Fibroblast of lung (primary cell): ENCODE data around the gene KCNH2. TPM values are rescaled to one million over a fixed set of nuclear protein-coding genes. Genes with fewer than 3 reads are reported as not detected.

ENCODE experiments used
- DNase-seq, 2 donors: peaks; one replicate each; pipeline versions ENCODE4 v3.0.0 to v3.0.0-alpha.2; 2010; ENCODE audit warnings: low read depth in 2 of 2
- H2AFZ ChIP-seq: 2 replicates; pipeline ENCODE4 v1.5.1; 2012; ENCODE audit warnings: low read length, control low read depth, inconsistent platforms
- H3K27ac ChIP-seq: 2 replicates; pipeline ENCODE4 v1.5.1; 2011; ENCODE audit warnings: low read length, control low read depth; ENCODE audit not compliant: insufficient read depth
- H3K27me3 ChIP-seq: 2 replicates; pipeline ENCODE4 v1.5.1; 2011; ENCODE audit warnings: mild to moderate bottlenecking, low read length; ENCODE audit not compliant: control insufficient read depth, insufficient read depth
- H3K36me3 ChIP-seq: 2 replicates; pipeline ENCODE4 v1.5.1; 2011; ENCODE audit warnings: low read length; ENCODE audit not compliant: control insufficient read depth, insufficient read depth
- H3K4me1 ChIP-seq: 2 replicates; pipeline ENCODE4 v1.5.1; 2011; ENCODE audit warnings: low read length; ENCODE audit not compliant: control insufficient read depth, insufficient read depth; ENCODE audit errors: extremely low read depth
- H3K4me2 ChIP-seq: 2 replicates; pipeline ENCODE4 v1.5.1; 2011; ENCODE audit warnings: low read length, control low read depth; ENCODE audit not compliant: insufficient read depth; ENCODE audit errors: extremely low read depth
- H3K4me3 ChIP-seq, 4 experiments: fragments of 200-600 bp in 1 of 4; sonication (generic) in 1 of 4; replicated peaks in 1 of 4; 2 replicates each; pipeline ENCODE4 v1.5.1; 2011 to 2016; ENCODE audit warnings: low read length in 4 of 4, low read depth in 3 of 4, mild to moderate bottlenecking in 3 of 4, control low read depth in 2 of 4, inconsistent platforms in 1 of 4, mixed read lengths in 1 of 4; ENCODE audit not compliant: insufficient read depth in 1 of 4; ENCODE audit errors: control extremely low read depth in 1 of 4
- H3K79me2 ChIP-seq: 2 replicates; pipeline ENCODE4 v1.5.1; 2012; ENCODE audit warnings: mild to moderate bottlenecking, low read length, inconsistent platforms; ENCODE audit not compliant: control insufficient read depth, insufficient read depth
- H3K9ac ChIP-seq: 2 replicates; pipeline ENCODE4 v1.5.1; 2011; ENCODE audit warnings: mild to moderate bottlenecking, low read length, control low read depth; ENCODE audit not compliant: insufficient read depth
- H3K9me3 ChIP-seq: 2 replicates; pipeline ENCODE4 v1.5.1; 2012; ENCODE audit warnings: low read depth, low read length; ENCODE audit not compliant: control insufficient read depth, insufficient read depth
- H4K20me1 ChIP-seq: 2 replicates; pipeline ENCODE4 v1.5.1; 2011; ENCODE audit warnings: low read length; ENCODE audit not compliant: control insufficient read depth, insufficient read depth; ENCODE audit errors: extremely low read depth
- EZH2 ChIP-seq: IDR thresholded peaks from 2 replicates; pipeline ENCODE4 v1.5.1; 2012; ENCODE audit warnings: low read length, control low read depth, mild to moderate bottlenecking; ENCODE audit errors: missing control alignments
- polyA plus RNA-seq, 2 donors: library from polyadenylated mRNA; depleted of rRNA in 1 of 2; stranded (reverse) in 1 of 2; unstranded in 1 of 2; fragments of >200 nt; gene quantifications; 2 replicates each; pipeline ENCODE4 v1.2.1, GENCODE V29; 2011 to 2012; ENCODE audit warnings: missing spikeins in 1 of 2
- total RNA-seq: library from RNA; depleted of rRNA; stranded (reverse); fragments of >200 nt; gene quantifications from 2 replicates; pipeline ENCODE4 v1.2.1, GENCODE V29; 2014
- TF ChIP-seq, protein P1 (sequence below), 2 donors: IDR thresholded peaks in 1 of 2; conservative IDR thresholded peaks in 1 of 2; 1 replicate in 1 of 2; 2 replicates in 1 of 2; pipeline ENCODE4 v1.5.1; 2011 to 2012; ENCODE audit warnings: low read length in 2 of 2, control low read depth in 1 of 2, inconsistent platforms in 1 of 2, low read depth in 1 of 2, mild to moderate bottlenecking in 1 of 2

KCNH2 gene
- total and polyA plus RNA-seq, 2 donors (not counting 1 experiment from before 2014, with no cell fraction given) = 0.15 to 6.1 TPM

DNA sequence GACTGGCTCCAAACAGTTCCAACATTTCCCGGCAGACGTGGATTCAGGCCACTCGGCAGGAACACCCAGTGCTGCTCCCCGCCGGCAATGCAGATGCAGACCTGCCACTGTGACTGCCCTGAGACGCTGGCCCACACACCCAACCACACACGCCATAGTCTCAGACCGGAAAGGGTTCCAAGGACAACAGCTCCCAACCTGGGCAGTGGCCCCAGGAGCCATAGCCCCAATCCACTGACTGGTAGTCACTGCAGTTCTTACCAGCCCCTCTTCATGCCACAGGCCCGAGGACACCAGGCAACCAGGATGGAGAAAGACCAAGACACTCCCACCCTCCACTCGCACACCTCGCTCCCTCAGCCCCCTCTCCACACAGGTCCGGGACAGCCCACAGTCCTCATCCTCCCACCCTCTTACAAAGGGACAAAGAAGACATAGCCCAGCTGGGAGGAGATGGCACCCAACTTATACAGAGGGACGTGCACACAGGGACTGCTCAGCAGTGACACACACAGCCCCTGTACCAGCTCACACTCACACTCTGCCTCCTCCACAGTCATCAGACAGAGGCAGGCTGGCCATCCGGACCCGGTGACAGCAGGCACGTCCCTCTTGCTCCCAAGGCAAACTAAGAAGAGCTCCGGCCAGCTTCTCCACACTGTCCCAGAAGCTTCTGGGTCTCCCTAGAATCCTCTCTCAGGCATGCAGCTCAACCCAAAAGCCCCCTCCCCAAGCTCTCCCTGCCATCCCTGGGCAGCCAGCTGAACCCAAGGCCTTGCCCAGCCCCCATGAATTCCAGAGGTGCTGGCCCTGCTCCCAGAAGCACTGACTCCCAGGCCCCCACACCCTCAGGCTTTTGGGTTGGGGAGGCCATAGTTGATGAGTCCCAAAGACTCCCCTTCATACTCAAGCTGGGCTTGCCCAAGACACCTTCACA lies 24.8 kb downstream of the KCNH2 start:
- H3K4me1 ChIP-seq = no peaks in the 10 kb centered on the region
- H3K9me3 ChIP-seq = no peaks in the 10 kb centered on the region
- TF ChIP-seq EZH2 = no peak
- TF ChIP-seq, protein P1, sequence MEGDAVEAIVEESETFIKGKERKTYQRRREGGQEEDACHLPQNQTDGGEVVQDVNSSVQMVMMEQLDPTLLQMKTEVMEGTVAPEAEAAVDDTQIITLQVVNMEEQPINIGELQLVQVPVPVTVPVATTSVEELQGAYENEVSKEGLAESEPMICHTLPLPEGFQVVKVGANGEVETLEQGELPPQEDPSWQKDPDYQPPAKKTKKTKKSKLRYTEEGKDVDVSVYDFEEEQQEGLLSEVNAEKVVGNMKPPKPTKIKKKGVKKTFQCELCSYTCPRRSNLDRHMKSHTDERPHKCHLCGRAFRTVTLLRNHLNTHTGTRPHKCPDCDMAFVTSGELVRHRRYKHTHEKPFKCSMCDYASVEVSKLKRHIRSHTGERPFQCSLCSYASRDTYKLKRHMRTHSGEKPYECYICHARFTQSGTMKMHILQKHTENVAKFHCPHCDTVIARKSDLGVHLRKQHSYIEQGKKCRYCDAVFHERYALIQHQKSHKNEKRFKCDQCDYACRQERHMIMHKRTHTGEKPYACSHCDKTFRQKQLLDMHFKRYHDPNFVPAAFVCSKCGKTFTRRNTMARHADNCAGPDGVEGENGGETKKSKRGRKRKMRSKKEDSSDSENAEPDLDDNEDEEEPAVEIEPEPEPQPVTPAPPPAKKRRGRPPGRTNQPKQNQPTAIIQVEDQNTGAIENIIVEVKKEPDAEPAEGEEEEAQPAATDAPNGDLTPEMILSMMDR (conservative IDR thresholded peaks at IDR 0.05 in 1 of 2, IDR thresholded peaks at IDR 0.05 in 1 of 2; ENCODE audit: low read depth in 1 of 2, low read length in 2 of 2) = no peak
- H3K4me3 ChIP-seq = no peak overlapping the region
- H3K9ac ChIP-seq = no peak overlapping the region
- H3K79me2 ChIP-seq = no peaks in the 10 kb centered on the region
- H3K27ac ChIP-seq = no peak overlapping the region
- H3K27me3 ChIP-seq = peaks cover 3% of the 10 kb centered on the region
- no peaks in the 10 kb centered on the region for H3K36me3 ChIP-seq
- DNase-seq = no peak
- no peaks in the 10 kb centered on the region for H4K20me1 ChIP-seq
- H2AFZ ChIP-seq = no peak overlapping the region
- H3K4me2 ChIP-seq = no peak overlapping the region

DNA sequence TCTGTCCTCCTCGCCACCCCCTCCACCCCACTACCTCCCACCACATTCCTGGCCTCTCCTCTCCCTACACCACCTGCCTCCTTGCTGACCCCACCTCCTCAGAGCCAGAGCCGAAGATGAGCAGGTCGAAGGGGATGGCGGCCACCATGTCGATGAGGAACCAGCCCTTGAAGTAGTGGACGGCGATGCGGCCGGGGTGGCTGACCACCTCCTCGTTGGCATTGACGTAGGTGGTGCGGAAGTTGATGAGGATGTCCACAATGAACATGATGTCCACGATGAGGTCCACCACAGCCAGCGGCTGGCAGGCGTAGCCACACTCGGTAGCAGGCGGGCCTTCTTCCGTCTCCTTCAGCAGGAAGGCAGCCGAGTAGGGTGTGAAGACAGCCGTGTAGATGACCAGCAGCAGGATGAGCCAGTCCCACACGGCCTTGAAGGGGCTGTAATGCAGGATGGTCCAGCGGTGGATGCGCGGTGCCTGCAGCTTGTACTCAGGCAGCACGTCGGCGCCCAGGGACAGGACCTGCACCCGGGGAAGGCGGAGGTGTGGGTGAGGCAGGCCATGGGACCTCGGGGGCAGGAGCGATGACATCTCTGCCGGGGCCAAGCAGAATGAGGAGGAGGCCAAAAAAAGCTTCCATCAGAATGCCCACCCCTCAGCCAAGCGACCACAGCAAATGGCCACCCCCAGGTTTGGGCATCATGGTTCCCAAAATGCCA lies 25.6 kb downstream of the KCNH2 start:
- Histone ChIP-seq H3K4me2 (no peak overlapping the region), H3K4me3 (no peak overlapping the region), H3K4me1 (no peaks in the 10 kb centered on the region), H4K20me1 (no peaks in the 10 kb centered on the region), H3K27ac (no peak overlapping the region), H3K27me3 (peaks cover 3% of the 10 kb centered on the region), H2AFZ (no peak overlapping the region), H3K9ac (no peak overlapping the region), H3K9me3 (no peaks in the 10 kb centered on the region), H3K36me3 (no peaks in the 10 kb centered on the region), H3K79me2 (no peaks in the 10 kb centered on the region)
- TF ChIP-seq, protein P1 (conservative IDR thresholded peaks at IDR 0.05 in 1 of 2, IDR thresholded peaks at IDR 0.05 in 1 of 2; ENCODE audit: low read depth in 1 of 2, low read length in 2 of 2) = no peak
- TF ChIP-seq EZH2 = no peak
- DNase-seq = no peak

DNA sequence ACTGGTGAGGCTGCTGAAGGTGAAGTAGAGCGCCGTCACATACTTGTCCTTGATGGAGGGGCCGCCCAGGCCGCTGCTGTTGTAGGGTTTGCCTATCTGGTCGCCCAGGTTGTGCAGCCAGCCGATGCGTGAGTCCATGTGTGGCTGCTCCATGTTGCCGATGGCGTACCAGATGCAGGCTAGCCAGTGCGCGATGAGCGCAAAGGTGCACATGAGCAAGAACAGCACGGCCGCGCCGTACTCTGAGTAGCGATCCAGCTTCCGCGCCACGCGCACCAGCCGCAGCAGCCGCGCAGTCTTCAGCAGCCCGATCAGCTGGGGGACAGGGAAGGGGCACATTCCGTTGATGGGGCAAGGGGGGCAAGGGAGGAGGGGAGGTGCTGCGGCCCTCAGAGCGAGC lies 26.6 kb downstream of the KCNH2 start:
- no peaks in the 10 kb centered on the region for H3K4me1 ChIP-seq
- H3K9ac ChIP-seq = no peak overlapping the region
- TF ChIP-seq, protein P1 (conservative IDR thresholded peaks at IDR 0.05 in 1 of 2, IDR thresholded peaks at IDR 0.05 in 1 of 2; ENCODE audit: low read depth in 1 of 2, low read length in 2 of 2) = no peak
- no peak for TF ChIP-seq EZH2
- H3K4me3 ChIP-seq = no peak overlapping the region
- no peak overlapping the region for H3K27ac ChIP-seq
- H3K79me2 ChIP-seq = no peaks in the 10 kb centered on the region
- H3K9me3 ChIP-seq = no peaks in the 10 kb centered on the region
- peaks cover 3% of the 10 kb centered on the region for H3K27me3 ChIP-seq
- DNase-seq = no peak
- H2AFZ ChIP-seq = no peak overlapping the region
- no peaks in the 10 kb centered on the region for H3K36me3 ChIP-seq
- H3K4me2 ChIP-seq = no peak overlapping the region
- no peaks in the 10 kb centered on the region for H4K20me1 ChIP-seq
